ENCODE data around the gene SSR4. TPM values are rescaled to one million over a fixed set of nuclear protein-coding genes. Genes with fewer than 3 reads are reported as not detected.
A peak's percentile ranks its signal among the peaks of the same experiment; 100 is the strongest.

Gene SSR4
- polyA plus RNA-seq, 1 experiment: 598 TPM

DNA sequence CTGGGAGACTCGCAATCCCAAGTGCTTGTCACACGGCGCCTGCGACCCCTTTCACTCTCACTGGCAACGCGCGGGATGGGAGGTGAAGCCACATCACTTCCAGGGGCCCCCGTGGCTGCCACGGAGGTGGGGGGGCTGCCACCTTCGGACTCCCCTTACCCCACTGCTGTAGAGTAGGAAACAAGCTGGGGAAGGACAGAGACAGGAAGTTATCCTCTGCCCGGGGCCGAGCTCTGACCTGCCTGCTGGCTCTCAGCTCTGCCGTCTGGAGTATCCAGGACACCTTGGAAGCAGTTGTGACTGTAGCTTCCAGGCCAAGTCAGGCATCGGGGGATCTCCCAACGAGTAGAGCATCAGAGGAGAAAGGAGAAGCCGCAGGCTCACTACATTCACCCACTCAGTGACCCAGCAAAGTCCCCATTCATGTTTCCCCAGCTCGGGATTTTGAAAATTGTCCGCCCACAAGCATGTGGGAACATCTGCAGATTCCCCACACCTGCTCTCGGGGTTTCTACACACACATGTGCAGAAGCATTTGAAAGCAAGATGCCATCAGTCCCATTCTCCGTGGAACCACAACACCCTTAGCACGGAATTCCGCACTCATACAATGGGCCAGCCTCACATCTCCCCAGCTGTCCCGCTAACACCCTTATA, 25.0 kb downstream of the SSR4 start:
- 0 out of 2 replicates have a peak, but pooled peaks cover 2% of the 10 kb centered on the region for H3K27me3 ChIP-seq (ENCODE audit: control insufficient read depth, insufficient read depth, low read length)
- CTCF ChIA-PET: no interaction called here
- TF ChIP-seq CTCF (IDR thresholded peaks at IDR 0.05; ENCODE audit: insufficient read depth, low read depth, low read length): no peak
- POLR2A ChIA-PET: no interaction called here
- H3K36me3 ChIP-seq (ENCODE audit: control insufficient read depth, insufficient read depth, low read length): no peaks in the 10 kb centered on the region
- peak overlapping the region; percentile 38 for H3K4me3 ChIP-seq (ENCODE audit: low read depth, low read length)
- DNase-seq (ENCODE audit: low read depth): no peak

DNA sequence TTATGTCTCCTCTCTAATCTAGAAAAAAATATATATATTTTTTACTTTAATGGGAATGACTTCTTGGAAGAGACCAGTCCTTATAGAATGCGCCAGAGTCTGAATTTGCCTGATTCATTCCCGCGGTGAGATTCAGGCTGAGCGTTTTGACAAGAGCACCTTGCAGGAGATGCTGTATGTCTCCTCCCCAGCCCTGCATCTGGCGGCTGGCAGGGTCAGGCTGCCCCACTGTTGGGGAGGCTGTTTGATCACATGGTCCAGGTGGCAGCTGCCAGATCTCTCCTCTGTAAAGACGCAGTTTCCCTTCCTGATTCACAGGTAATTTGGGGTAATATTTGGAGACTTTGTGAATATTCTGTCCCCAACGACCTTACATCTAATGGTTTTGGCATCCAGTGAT, 26.1 kb downstream of the SSR4 start:
- no peaks in the 10 kb centered on the region for H3K36me3 ChIP-seq (ENCODE audit: control insufficient read depth, insufficient read depth, low read length)
- DNase-seq (ENCODE audit: low read depth): no peak
- CTCF ChIA-PET: no interaction called here
- no peak overlapping the region for H3K4me3 ChIP-seq (ENCODE audit: low read depth, low read length)
- POLR2A ChIA-PET: no interaction called here
- 0 out of 2 replicates have a peak, but pooled peaks cover 2% of the 10 kb centered on the region for H3K27me3 ChIP-seq (ENCODE audit: control insufficient read depth, insufficient read depth, low read length)
- no peak for TF ChIP-seq CTCF (IDR thresholded peaks at IDR 0.05; ENCODE audit: insufficient read depth, low read depth, low read length)

DNA sequence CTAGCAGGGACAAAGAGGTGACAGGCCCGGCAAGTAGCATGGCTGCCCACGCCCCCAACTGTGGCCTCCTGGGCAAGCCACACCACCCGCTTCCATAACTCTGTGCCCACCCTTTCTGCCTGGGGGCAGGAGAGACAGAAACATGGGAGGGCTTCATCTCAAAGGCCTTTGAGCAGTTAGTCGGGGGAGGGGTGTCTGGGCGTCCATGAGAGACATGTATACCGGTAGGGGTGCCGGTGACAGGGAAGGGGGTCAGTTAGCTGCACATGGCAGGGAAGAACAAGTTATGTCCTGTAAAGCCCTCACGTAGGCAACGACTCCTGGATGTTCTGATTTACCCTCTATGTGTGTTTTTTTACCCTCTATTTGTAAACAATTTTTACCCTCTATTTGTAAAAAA, 26.6 kb downstream of the SSR4 start:
- TF ChIP-seq CTCF (IDR thresholded peaks at IDR 0.05; ENCODE audit: insufficient read depth, low read depth, low read length): no peak
- Histone ChIP-seq H3K36me3 (ENCODE audit: control insufficient read depth, insufficient read depth, low read length) (no peaks in the 10 kb centered on the region), H3K27me3 (ENCODE audit: control insufficient read depth, insufficient read depth, low read length) (0 out of 2 replicates have a peak, but pooled peaks cover 2% of the 10 kb centered on the region), H3K4me3 (ENCODE audit: low read depth, low read length) (no peak overlapping the region)
- POLR2A ChIA-PET: no interaction called here
- CTCF ChIA-PET: no interaction called here
- DNase-seq (ENCODE audit: low read depth): no peak

DNA sequence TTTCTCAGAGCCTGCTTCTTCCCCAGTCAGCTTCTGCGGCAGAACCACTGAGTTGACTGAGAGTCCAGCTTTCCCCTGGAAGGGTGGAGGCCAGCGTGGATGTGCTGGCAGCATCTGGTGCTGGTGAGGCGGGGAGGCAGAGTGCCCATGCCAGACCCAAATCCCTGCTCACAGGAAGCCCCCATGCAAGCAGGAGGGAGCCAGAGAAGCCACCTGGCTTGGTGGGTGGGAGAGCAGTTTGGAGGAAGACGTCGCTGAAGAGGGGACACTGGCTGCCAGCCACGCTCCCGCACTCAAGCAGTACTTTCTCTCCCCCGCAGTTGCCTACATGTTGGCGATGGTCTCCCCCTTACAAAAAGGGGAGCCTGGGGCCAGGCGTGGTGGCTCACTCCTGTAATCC, 29.9 kb downstream of the SSR4 start:
- ChIA-PET POLR2A (no interaction called here), CTCF (no interaction called here)
- H3K27me3 ChIP-seq (ENCODE audit: control insufficient read depth, insufficient read depth, low read length): 0 out of 2 replicates have a peak, but pooled peaks cover 2% of the 10 kb centered on the region
- no peak overlapping the region for H3K4me3 ChIP-seq (ENCODE audit: low read depth, low read length)
- no peaks in the 10 kb centered on the region for H3K36me3 ChIP-seq (ENCODE audit: control insufficient read depth, insufficient read depth, low read length)
- no peak for DNase-seq (ENCODE audit: low read depth)
- TF ChIP-seq CTCF (IDR thresholded peaks at IDR 0.05; ENCODE audit: insufficient read depth, low read depth, low read length): no peak

GRCh38 chrX:153825042-153825441, 30.6 kb downstream of the SSR4 start:
- Histone ChIP-seq H3K27me3 (ENCODE audit: control insufficient read depth, insufficient read depth, low read length) (0 out of 2 replicates have a peak, but pooled peaks cover 2% of the 10 kb centered on the region), H3K4me3 (ENCODE audit: low read depth, low read length) (no peak overlapping the region), H3K36me3 (ENCODE audit: control insufficient read depth, insufficient read depth, low read length) (no peaks in the 10 kb centered on the region)
- POLR2A ChIA-PET: no interaction called here
- DNase-seq (ENCODE audit: low read depth): no peak
- CTCF ChIA-PET: no interaction called here
- no peak for TF ChIP-seq CTCF (IDR thresholded peaks at IDR 0.05; ENCODE audit: insufficient read depth, low read depth, low read length)

All from BJ (cell line).